B cell (primary cell): ENCODE results near the gene TNFRSF1B. TPM values are rescaled to one million over a fixed set of nuclear protein-coding genes. Genes with fewer than 3 reads are reported as not detected.

ENCODE experiments used
- ATAC-seq: fragments of 200-7000 bp; cut with Tn5 transposase; one replicate; pipeline ENCODE4 v1.10.0; 2021; ENCODE audit warnings: low read depth, mild to moderate bottlenecking, moderate number of reproducible peaks, moderate library complexity
- CTCF ChIA-PET: fragments of 350-600 bp; sonication (Branson Sonifier 250); formaldehyde crosslinking; loops from one replicate; lab custom pipeline; 2021; ENCODE audit warnings: antibody characterized with exemption, inconsistent platforms; lab: Charles Lee
- POLR2A ChIA-PET: fragments of 350-600 bp; sonication (Branson Sonifier 250); formaldehyde crosslinking; loops from one replicate; lab custom pipeline; 2021; ENCODE audit warnings: antibody characterized with exemption; lab: Charles Lee
- DNase-seq: peaks from one replicate; pipeline ENCODE4 v3.0.0; 2013
- H2AFZ ChIP-seq: 2 replicates; pipeline ENCODE4 v1.6.1; 2012; ENCODE audit warnings: mild to moderate bottlenecking, low read depth, low read length; ENCODE audit not compliant: insufficient read depth, poor library complexity, severe bottlenecking
- H3K27ac ChIP-seq, 2 donors: 1 replicate in 1 of 2; 2 replicates in 1 of 2; pipeline ENCODE4 v1.5.1; 2012 to 2013; ENCODE audit warnings: low read length in 2 of 2, mild to moderate bottlenecking in 2 of 2, moderate library complexity in 1 of 2
- H3K27me3 ChIP-seq, 4 experiments: fragments of 200-600 bp in 1 of 4; sonication (generic) in 1 of 4; replicated peaks in 1 of 4; 1 replicate in 2 of 4; 2 replicates in 2 of 4; pipeline versions ENCODE4 v1.6.1 to v1.7.0; 2013 to 2016; ENCODE audit warnings: low read length in 3 of 4, mild to moderate bottlenecking in 2 of 4, mixed read lengths in 1 of 4, moderate library complexity in 1 of 4; ENCODE audit not compliant: insufficient read depth in 4 of 4, control insufficient read depth in 3 of 4; ENCODE audit errors: control extremely low read depth in 1 of 4
- H3K36me3 ChIP-seq, 2 experiments: replicated peaks in 1 of 2; 1 replicate in 1 of 2; 2 replicates in 1 of 2; pipeline versions ENCODE4 v1.6.1 to v1.7.1; 2013; ENCODE audit warnings: low read length in 1 of 2; ENCODE audit not compliant: insufficient read depth in 2 of 2, control insufficient read depth in 1 of 2; ENCODE audit errors: control extremely low read depth in 1 of 2, extremely low read depth in 1 of 2
- H3K4me1 ChIP-seq, 2 donors: fragments of 200-600 bp in 1 of 2; sonication (generic) in 1 of 2; 1 replicate in 1 of 2; 2 replicates in 1 of 2; pipeline versions ENCODE4 v1.5.1 to v1.6.1; 2013 to 2017; ENCODE audit warnings: low read length in 2 of 2; ENCODE audit not compliant: control insufficient read depth in 2 of 2, insufficient read depth in 2 of 2
- H3K4me2 ChIP-seq: replicated peaks from 2 replicates; pipeline ENCODE3; 2012; ENCODE audit warnings: mild to moderate bottlenecking, low read depth, low read length; ENCODE audit not compliant: poor library complexity, severe bottlenecking
- H3K4me3 ChIP-seq, 5 experiments: fragments of 200-600 bp in 1 of 5; sonication (generic) in 1 of 5; 1 replicate in 3 of 5; 2 replicates in 2 of 5; pipeline versions ENCODE4 v1.5.1 to v1.7.0; 2011 to 2016; ENCODE audit warnings: low read length in 4 of 5, mild to moderate bottlenecking in 4 of 5, low read depth in 2 of 5, control low read depth in 1 of 5, moderate library complexity in 1 of 5; ENCODE audit not compliant: insufficient read depth in 1 of 5; ENCODE audit errors: control extremely low read depth in 1 of 5, extremely low read depth in 1 of 5
- H3K79me2 ChIP-seq: fragments of 200-600 bp; sonication (generic); one replicate; pipeline ENCODE4 v1.6.0; 2016; ENCODE audit warnings: low read length; ENCODE audit not compliant: control insufficient read depth, insufficient read depth
- H3K9ac ChIP-seq: fragments of 200-600 bp; sonication (generic); 2 replicates; pipeline ENCODE4 v1.6.1; 2017; ENCODE audit warnings: mild to moderate bottlenecking, low read length, moderate library complexity
- H3K9me3 ChIP-seq, 3 donors: one replicate each; pipeline versions ENCODE4 v1.6.1 to v1.7.1; 2013; ENCODE audit warnings: low read length in 2 of 3; ENCODE audit not compliant: control insufficient read depth in 2 of 3, insufficient read depth in 1 of 3; ENCODE audit errors: control extremely low read depth in 1 of 3
- H4K20me1 ChIP-seq: 2 replicates; pipeline ENCODE4 v1.6.0; 2012; ENCODE audit warnings: mild to moderate bottlenecking, low read length; ENCODE audit not compliant: insufficient read depth, control insufficient read depth, poor library complexity, severe bottlenecking
- H3K27ac Mint-ChIP-seq: one replicate; pipeline ENCODE4 v1.8.0; 2021; ENCODE audit warnings: mixed read lengths
- H3K27me3 Mint-ChIP-seq: one replicate; pipeline ENCODE4 v1.8.0; 2021; ENCODE audit warnings: mixed read lengths
- H3K4me1 Mint-ChIP-seq: one replicate; pipeline ENCODE4 v1.8.0; 2021; ENCODE audit warnings: mixed read lengths
- H3K4me3 Mint-ChIP-seq: one replicate; pipeline ENCODE4 v1.8.0; 2021; ENCODE audit warnings: mixed read lengths
- H3K9me3 Mint-ChIP-seq: one replicate; pipeline ENCODE4 v1.8.0; 2022; ENCODE audit warnings: mixed read lengths; ENCODE audit not compliant: insufficient read depth
- CTCF ChIP-seq: fragments of 200-600 bp; IDR thresholded peaks from one replicate; pipeline ENCODE4 v1.8.0; 2022; ENCODE audit warnings: antibody characterized with exemption, mild to moderate bottlenecking
- EZH2 ChIP-seq: IDR thresholded peaks from 2 replicates; pipeline ENCODE4 v1.6.1; 2012; ENCODE audit warnings: borderline replicate concordance, low read depth, mild to moderate bottlenecking, moderate library complexity, low read length; ENCODE audit not compliant: insufficient read depth, poor library complexity, severe bottlenecking
- WGBS: methylation state at CpG from one replicate; pipeline ENCODE4 v1.1.5; 2013; ENCODE audit warnings: missing lambda C conversion rate; ENCODE audit not compliant: insufficient coverage; 5-methylcytosine and 5-hydroxymethylcytosine counted together
- intact Hi-C: fragments of 100-400 bp; cut with micrococcal nuclease; formaldehyde crosslinking; loops from one replicate; pipeline ENCODE4 v1.10.0; 2022
- polyA plus RNA-seq: library from polyadenylated mRNA; depleted of rRNA; stranded (reverse); fragments of >200 nt; gene quantifications from 2 replicates; pipeline ENCODE4 v1.2.3, GENCODE V29; 2012
- total RNA-seq, 2 donors: library from RNA; stranded (reverse); fragments of 120-200 nt in 1 of 2; gene quantifications; 1 replicate in 1 of 2; 2 replicates in 1 of 2; pipeline versions ENCODE4 v1.2.3 to v1.2.4, GENCODE V29; 2013 to 2022

TNFRSF1B gene
- total and polyA plus RNA-seq, 2 donors (not counting 1 experiment from before 2014, with no cell fraction given), result 37.7 to 99.4 TPM

- Histone ChIP-seq H3K79me2 (no peaks in the 10 kb centered on the region), H3K9me3 (peaks cover 0 to 4% (median 0%) of the 10 kb centered on the region in 3 donors), H3K4me1 (peaks cover 31 to 67% of the 10 kb centered on the region in 2 donors), H3K27ac (no peak overlapping the region), H3K4me3 (no peak overlapping the region), H3K27me3 (no peaks in the 10 kb centered on the region), H2AFZ (no peak overlapping the region), H3K36me3 (peaks cover 0 to 20% of the 10 kb centered on the region in 2 experiments), H3K4me2 (no peak overlapping the region), H4K20me1 (no peaks in the 10 kb centered on the region), H3K9ac (no peak overlapping the region)
- Mint-ChIP-seq H3K9me3 (no peaks in the 10 kb centered on the region), H3K4me1 (peaks cover 69% of the 10 kb centered on the region), H3K27me3 (no peaks in the 10 kb centered on the region), H3K27ac (peak overlapping the region; percentile 92), H3K4me3 (no peak overlapping the region)
- POLR2A ChIA-PET, result interaction anchor here (3.2 kb wide), 1 partner anchor 83 kb away, joined by 42 read pairs; no protein-coding TSS in a partner anchor
- intact Hi-C loops, result loop anchor here (2.0 kb wide), 2 partner anchors 41 to 55 kb away; partner anchors contain the start of gene TNFRSF1B
- no peak for DNase-seq
- CTCF ChIA-PET, result interaction anchor here (0.7 to 17.5 kb wide), 22 partner anchors 10 to 176 kb away, joined by 3 to 685 read pairs (median 5); no protein-coding TSS in a partner anchor
- TF ChIP-seq EZH2, result no peak
- TF ChIP-seq CTCF, result no peak
- ATAC-seq, result no peak
- 90% methylated on average over 1 of the region's 6 CpGs for WGBS
Measured at GRCh38 chr1:12208271-12208670, 41.5 kb downstream of the TNFRSF1B start.

- 21% methylated on average over 14 of the region's 14 CpGs for WGBS
- peak; percentile 60 for ATAC-seq
- Histone ChIP-seq H2AFZ (no peak overlapping the region), H3K4me1 (peaks cover 31 to 61% of the 10 kb centered on the region in 2 donors), H3K27me3 (no peaks in the 10 kb centered on the region), H3K27ac (peak overlapping the region; percentile 28 to 72), H3K79me2 (no peaks in the 10 kb centered on the region), H3K4me2 (peak overlapping the region; percentile 61), H3K9me3 (peaks cover 0 to 4% (median 0%) of the 10 kb centered on the region in 3 donors), H4K20me1 (no peaks in the 10 kb centered on the region), H3K36me3 (peaks cover 0 to 18% of the 10 kb centered on the region in 2 experiments), H3K9ac (no peak overlapping the region), H3K4me3 (no peak overlapping the region)
- Mint-ChIP-seq H3K27me3 (no peaks in the 10 kb centered on the region), H3K27ac (peak overlapping the region; percentile 92), H3K4me3 (peak overlapping the region; percentile 69), H3K9me3 (no peaks in the 10 kb centered on the region), H3K4me1 (peaks cover 62% of the 10 kb centered on the region)
- ChIA-PET POLR2A (interaction anchor here (1.3 to 3.2 kb wide), 2 partner anchors 84 to 121 kb away, joined by 3 to 42 read pairs; no protein-coding TSS in a partner anchor), CTCF (interaction anchor here (0.7 to 17.5 kb wide), 30 partner anchors 10 to 411 kb away, joined by 3 to 685 read pairs (median 5); no protein-coding TSS in a partner anchor)
- peak; percentile 88 for DNase-seq
- TF ChIP-seq CTCF (peak; percentile 91), EZH2 (no peak)
- intact Hi-C loops, result loop anchor here (1.0 to 2.0 kb wide), 4 partner anchors 21 to 85 kb away; partner anchors contain the start of genes TNFRSF1B and VPS13D
Measured at GRCh38 chr1:12208764-12209494, 42.1 kb downstream of the TNFRSF1B start.
